HG03066 (cell line): ENCODE results near the gene ACTA2.
A peak's percentile ranks its signal among the peaks of the same experiment; 100 is the strongest.

ENCODE experiments used
- ATAC-seq: cut with Tn5 transposase; IDR thresholded peaks from one replicate; pipeline ENCODE4 v1.9.1; 2021; ENCODE audit warnings: low read depth; ENCODE audit not compliant: unreplicated experiment

Gene ACTA2

GRCh38 chr10:88923520-88923919 lies 29.1 kb downstream of the ACTA2 start:
- no peak for ATAC-seq

GRCh38 chr10:88922041-88922440 lies 30.5 kb downstream of the ACTA2 start:
- ATAC-seq: no peak

- ATAC-seq: no peak
Measured at GRCh38 chr10:88920986-88921593, 31.5 kb downstream of the ACTA2 start.

GRCh38 chr10:88920198-88920597 lies 32.4 kb downstream of the ACTA2 start:
- no peak for ATAC-seq

- ATAC-seq: no peak
Measured at GRCh38 chr10:88919041-88919440, 33.5 kb downstream of the ACTA2 start.

GRCh38 chr10:88918191-88918905 lies 34.2 kb downstream of the ACTA2 start:
- ATAC-seq: no peak

- ATAC-seq: no peak
Measured at GRCh38 chr10:88916986-88917385, 35.6 kb downstream of the ACTA2 start.

GRCh38 chr10:88916231-88916630 lies 36.3 kb downstream of the ACTA2 start:
- ATAC-seq: no peak

GRCh38 chr10:88915781-88916180 lies 36.8 kb downstream of the ACTA2 start:
- ATAC-seq: no peak

- no peak for ATAC-seq
Measured at GRCh38 chr10:88913788-88914187, 38.8 kb downstream of the ACTA2 start.

- no peak for ATAC-seq
Measured at GRCh38 chr10:88913127-88913526, 39.4 kb downstream of the ACTA2 start.

- ATAC-seq: no peak
Measured at GRCh38 chr10:88911851-88912250, 40.7 kb downstream of the ACTA2 start.

GRCh38 chr10:88911116-88911515 lies 41.5 kb downstream of the ACTA2 start:
- no peak for ATAC-seq

GRCh38 chr10:88908194-88908593 lies 44.4 kb downstream of the ACTA2 start:
- no peak for ATAC-seq

- ATAC-seq: no peak
Measured at GRCh38 chr10:88906921-88907320, 45.7 kb downstream of the ACTA2 start.

- no peak for ATAC-seq
Measured at GRCh38 chr10:88903715-88904114, 48.9 kb downstream of the ACTA2 start.

GRCh38 chr10:88901984-88902789 lies 50.4 kb downstream of the ACTA2 start:
- peak; percentile 42 for ATAC-seq

- ATAC-seq: peak; percentile 82
Measured at GRCh38 chr10:88901206-88901983, 51.2 kb downstream of the ACTA2 start.

- ATAC-seq: no peak
Measured at GRCh38 chr10:88899886-88900285, 52.7 kb downstream of the ACTA2 start.

- no peak for ATAC-seq
Measured at GRCh38 chr10:88898727-88899126, 53.8 kb downstream of the ACTA2 start.
